ENCODE results near the gene ARHGAP26.

The ARHGAP26 gene

DNA sequence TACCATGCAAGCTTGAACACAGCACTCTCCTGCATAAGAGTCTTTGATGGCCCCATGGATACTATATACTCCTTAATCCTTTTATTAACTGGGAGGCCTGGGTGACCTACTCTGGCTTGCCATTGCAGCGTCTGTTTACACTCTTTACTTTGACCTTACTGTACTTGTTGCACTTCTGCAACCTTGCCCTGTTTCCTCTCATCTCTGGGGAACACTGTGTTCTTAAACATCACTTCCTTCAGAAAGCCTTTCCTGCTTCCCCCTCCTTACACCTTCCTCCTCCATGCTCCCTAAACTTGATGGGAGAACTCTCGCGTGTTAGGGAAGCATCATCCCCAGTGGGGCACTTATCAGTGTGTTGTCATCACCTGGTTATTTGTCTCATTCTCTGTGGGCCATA is 411.0 kb downstream of the ARHGAP26 start:
- DNase-seq (ENCODE audit: low read depth, low spot score) = no peak

DNA sequence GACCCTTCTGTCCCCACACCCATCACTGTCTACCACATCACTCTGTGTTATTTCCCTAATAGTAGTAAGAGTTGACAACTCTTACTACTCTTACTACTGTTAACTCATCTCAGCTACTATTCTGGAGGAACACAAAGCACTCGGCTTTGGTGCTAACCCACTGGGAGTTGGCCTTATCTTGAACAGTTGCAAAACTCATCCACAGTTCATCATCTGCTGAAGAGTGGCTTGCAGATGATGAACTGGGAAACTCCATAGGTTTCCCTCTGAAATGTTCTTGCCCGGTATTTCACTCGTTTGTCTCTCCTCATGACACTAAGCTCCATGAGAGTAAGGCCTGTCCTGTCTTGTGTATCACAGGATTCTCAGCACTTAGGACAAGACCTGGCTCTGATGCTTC is 411.9 kb downstream of the ARHGAP26 start:
- no peak for DNase-seq (ENCODE audit: low read depth, low spot score)

DNA sequence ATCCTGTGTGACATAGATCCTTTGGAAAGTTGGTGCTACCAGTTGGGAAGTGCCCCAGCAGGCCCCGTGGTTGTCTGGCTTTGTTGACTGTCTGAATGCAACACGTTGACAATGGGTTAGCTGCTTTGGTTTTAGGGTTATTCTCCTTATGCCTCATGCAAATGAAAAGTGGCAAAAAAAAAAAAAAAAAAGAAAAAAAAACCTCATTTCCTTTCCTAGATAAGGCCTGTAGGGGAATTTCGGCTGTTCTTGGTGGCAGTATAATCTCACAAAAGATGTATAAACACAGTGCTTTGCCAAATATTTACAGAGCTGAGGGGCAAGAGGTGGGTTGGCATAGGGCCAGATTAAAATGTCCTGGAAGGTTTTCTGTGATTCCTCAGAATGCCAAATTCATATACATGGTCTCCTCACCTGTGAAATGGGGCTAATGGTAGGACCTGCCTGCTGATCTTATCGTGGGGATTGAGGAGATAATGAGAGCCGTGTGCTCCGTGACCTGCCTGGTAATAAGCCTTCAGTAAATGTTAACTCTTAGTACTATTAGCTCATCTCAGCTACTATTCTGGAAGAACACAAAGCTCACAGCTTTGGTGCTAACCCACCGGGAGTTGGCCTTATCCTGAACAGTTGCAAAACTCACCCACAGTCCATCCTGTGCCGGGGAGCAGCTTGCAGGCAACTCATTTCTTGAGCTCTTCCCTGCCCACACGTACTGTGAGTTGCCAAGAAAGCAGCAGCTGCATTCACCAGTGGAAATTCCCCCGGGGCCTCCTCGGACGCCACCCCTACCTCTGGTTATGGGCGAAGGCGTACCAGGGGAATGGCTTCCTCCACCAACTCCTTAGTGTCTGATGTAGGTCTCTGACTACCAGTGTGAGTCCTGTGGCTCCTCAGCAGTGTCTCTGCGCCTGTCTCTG is 413.0 kb downstream of the ARHGAP26 start:
- DNase-seq (ENCODE audit: low read depth, low spot score) = no peak

DNA sequence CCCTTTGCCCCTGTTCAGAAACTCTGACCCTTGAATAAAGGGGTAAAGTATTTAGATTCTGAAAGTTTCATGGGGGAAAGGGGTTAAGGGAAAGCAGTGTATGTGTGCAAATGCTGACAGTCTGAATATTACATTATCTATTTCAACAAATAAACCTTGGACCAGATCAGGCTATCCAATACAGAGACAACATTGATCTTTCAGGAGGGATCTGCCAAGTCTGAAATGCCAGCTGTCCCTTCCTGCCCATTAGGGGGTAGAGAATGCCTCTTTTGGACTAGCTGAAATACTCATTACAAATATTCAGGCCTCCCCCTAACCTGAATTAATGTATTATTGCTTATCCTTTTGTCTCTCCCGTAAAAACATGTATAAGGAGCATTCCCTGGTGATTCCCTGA is 413.8 kb downstream of the ARHGAP26 start:
- DNase-seq (ENCODE audit: low read depth, low spot score) = no peak

- no peak for DNase-seq (ENCODE audit: low read depth, low spot score)
Measured at GRCh38 chr5:143186623-143187022, 416.4 kb downstream of the ARHGAP26 start.

DNA sequence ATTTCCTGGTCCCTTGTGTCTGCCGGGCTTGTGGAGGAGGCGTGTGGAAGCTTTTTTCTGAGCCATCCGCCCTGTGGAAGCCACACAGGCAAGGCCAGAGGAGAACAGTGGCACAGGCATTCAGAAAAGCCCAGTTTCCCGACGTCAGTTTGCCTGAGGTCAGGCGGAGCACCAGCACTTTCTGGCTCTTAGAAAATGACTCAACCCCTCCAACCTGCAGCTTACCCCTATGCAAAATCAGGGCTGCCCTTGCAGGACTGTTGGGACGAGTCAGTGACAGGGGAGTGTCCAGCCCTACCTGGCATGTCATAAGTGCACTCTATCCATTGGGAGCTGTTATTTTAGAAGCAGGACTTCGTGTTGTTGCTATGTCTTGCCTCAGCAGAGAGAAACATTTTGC is 417.3 kb downstream of the ARHGAP26 start:
- no peak for DNase-seq (ENCODE audit: low read depth, low spot score)

DNA sequence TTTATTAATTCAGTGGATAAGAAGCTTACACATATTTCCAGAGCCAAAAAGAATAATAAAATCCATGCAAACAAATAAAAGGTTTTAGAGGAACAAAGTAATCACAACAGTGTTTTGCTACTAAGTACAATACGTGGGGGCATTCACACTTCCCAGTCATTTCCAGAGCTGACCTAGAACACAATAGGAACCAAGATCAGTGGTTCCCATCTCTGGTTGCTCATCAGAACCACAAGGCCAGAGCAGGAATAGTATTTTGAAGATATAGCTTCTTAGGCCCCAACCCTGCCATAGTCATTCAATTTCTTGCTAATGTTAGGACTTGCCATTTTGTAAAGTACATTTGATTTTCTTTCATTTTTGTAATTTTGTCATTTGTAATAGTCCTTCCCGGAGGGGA is 417.9 kb downstream of the ARHGAP26 start:
- no peak for DNase-seq (ENCODE audit: low read depth, low spot score)

DNA sequence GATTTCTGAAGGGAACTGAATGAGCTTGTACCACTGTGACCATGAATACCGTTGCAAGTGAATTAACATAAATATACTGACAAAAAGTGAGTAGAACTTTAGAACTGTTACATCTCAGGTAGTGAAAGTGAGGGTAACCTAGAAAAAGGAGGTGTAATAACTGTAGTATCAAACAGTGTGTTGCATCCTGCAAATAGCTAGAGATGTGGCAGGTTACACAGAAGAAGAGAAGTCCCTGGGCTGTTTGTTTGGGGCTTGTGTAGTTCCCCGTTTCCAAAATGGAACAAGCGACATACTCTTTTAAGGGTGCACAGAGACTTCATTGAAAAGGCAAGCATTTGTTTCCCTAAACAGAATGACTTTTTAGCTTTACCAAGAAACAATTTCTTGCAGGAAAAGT is 418.5 kb downstream of the ARHGAP26 start:
- no peak for DNase-seq (ENCODE audit: low read depth, low spot score)

DNA sequence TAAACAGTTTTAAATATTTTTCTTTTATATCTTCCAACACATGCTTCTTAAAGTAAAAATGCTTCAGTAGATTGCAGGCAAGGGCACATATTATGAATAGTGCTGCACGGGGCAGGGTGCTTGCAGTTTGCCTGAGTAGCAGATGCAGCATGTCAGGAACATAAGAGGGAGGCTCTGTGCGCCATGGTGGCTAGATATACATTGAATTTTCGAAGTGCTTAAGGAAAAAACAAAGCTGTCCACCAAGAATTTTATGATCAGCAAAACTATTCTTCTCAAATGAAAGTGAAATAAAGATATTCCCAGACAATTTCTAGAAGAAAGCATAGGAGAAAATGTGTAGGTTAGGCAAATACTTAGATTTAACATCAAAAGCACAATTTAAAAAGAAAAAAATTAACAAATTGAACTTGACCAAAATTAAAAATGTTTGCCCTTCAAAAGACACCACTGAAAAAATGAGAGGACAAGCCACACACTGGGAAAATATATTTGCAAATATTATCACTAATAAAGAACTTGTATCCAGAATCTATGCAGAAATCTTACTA is 420.2 kb downstream of the ARHGAP26 start:
- DNase-seq (ENCODE audit: low read depth, low spot score) = no peak

GRCh38 chr5:143191720-143192119 is 421.5 kb downstream of the ARHGAP26 start:
- no peak for DNase-seq (ENCODE audit: low read depth, low spot score)

- no peak for DNase-seq (ENCODE audit: low read depth, low spot score)
Measured at GRCh38 chr5:143192191-143192900, 422.2 kb downstream of the ARHGAP26 start.

GRCh38 chr5:143194206-143194605 is 424.0 kb downstream of the ARHGAP26 start:
- DNase-seq (ENCODE audit: low read depth, low spot score) = no peak

DNA sequence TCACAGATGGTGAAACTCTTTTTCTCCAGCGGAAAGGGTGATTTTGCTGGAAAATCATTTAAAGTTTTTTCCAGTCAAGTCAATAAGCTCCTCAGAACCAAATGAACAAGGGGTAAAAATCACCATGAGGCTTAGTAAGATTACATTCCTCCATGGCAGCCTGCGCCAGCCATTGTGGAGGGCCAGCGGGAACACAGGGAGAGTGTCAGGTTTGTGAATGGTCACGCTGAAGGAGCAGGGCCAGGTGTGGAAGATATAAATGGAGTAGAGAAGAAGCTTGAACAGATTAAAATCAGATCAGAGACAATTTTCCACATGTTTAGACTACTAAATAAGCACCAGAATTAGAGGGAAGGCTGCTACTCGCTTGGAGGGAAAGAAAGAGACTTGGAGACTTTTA is 424.5 kb downstream of the ARHGAP26 start:
- DNase-seq (ENCODE audit: low read depth, low spot score) = no peak

- DNase-seq (ENCODE audit: low read depth, low spot score) = no peak
Measured at GRCh38 chr5:143195491-143195890, 425.3 kb downstream of the ARHGAP26 start.

GRCh38 chr5:143196601-143197259 is 426.6 kb downstream of the ARHGAP26 start:
- DNase-seq (ENCODE audit: low read depth, low spot score) = no peak

- no peak for DNase-seq (ENCODE audit: low read depth, low spot score)
Measured at GRCh38 chr5:143197260-143197656, 427.1 kb downstream of the ARHGAP26 start.

GRCh38 chr5:143198332-143198731 is 428.2 kb downstream of the ARHGAP26 start:
- DNase-seq (ENCODE audit: low read depth, low spot score) = no peak

DNA sequence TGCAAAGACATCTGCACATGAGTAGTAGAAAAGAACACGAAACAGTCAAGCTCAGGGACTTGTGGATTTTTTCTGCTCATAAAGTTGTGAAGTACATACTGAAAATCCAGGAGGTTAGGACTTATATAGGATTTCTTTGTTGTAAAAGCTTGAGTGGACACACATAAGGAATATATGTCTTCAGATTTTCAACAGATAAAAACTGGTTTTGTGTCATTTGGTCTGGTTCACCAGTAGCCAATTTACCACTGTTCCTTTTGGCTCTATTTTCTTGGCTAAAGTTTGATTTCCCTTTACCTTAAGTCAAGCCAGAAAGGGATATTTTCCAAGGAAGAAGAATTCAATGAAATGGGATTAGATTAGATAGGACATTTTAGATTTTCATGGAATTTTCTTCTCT is 429.0 kb downstream of the ARHGAP26 start:
- DNase-seq (ENCODE audit: low read depth, low spot score) = no peak

- DNase-seq (ENCODE audit: low read depth, low spot score) = no peak
Measured at GRCh38 chr5:143199843-143200242, 429.7 kb downstream of the ARHGAP26 start.

DNA sequence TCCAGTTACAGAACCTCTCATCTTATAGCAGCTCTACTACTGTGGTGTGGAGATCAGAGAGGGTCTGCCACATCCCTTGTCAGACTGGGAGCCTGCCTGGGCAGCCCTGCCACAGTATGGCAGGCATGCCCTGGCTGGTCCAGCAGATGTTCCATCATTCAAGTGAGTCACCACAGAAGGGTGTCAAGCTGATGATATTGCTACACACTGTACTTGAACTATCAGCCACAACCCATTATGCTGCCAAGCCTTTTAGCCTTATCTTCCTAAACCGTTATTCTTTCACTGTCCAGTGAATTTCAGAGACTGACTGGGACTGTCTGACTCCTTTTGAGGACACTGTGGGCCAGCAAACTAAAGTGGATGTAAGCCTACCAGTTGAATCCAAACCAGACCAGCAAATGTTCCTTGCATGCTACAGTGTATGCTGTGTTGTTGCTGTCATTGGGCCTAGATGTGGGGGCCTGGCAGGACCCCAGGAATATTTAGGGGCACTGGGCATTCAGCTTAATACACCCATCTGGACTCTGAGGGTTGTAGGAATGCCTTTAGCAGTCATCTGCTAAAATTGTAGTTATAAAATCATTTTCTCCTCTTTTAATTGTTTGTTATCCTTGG is 430.7 kb downstream of the ARHGAP26 start:
- no peak for DNase-seq (ENCODE audit: low read depth, low spot score)

DNA sequence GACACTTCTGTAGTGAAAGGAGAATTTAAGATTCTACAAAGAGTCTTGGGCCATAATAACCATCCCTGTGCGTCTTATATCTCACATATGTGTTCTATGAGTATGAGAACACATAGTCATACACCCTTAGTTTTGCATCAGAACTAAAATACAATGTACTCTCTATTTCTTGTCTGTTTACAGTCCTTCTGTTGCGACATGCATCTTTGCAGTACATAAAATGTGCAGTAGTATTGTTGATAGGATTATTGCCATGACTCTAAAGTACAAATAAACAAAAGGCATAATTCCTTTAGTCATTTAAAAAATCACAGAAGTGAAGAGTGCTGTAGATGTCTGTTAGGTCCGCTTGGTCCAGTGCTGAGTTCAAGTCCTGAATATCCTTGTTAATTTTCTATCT is 431.4 kb downstream of the ARHGAP26 start:
- DNase-seq (ENCODE audit: low read depth, low spot score) = no peak
